Body of pancreas (tissue), 4 donors: ENCODE data around the gene TAF15.

Experiments
- POLR2A ChIP-seq, 3 donors: fragments of 450-650 bp; IDR thresholded peaks; one replicate each; pipeline ENCODE4 v1.6.1; 2016; ENCODE audit warnings: antibody characterized with exemption in 3 of 3, mild to moderate bottlenecking in 2 of 3
- TF ChIP-seq, protein P1 (sequence below), 7 experiments: fragments of 450-650 bp in 4 of 7; fragments of 200-600 bp in 3 of 7; sonication (generic) in 3 of 7; IDR thresholded peaks; one replicate each; pipeline ENCODE4 v1.5.1; 2016 to 2019; ENCODE audit warnings: antibody characterized with exemption in 7 of 7

DNA sequence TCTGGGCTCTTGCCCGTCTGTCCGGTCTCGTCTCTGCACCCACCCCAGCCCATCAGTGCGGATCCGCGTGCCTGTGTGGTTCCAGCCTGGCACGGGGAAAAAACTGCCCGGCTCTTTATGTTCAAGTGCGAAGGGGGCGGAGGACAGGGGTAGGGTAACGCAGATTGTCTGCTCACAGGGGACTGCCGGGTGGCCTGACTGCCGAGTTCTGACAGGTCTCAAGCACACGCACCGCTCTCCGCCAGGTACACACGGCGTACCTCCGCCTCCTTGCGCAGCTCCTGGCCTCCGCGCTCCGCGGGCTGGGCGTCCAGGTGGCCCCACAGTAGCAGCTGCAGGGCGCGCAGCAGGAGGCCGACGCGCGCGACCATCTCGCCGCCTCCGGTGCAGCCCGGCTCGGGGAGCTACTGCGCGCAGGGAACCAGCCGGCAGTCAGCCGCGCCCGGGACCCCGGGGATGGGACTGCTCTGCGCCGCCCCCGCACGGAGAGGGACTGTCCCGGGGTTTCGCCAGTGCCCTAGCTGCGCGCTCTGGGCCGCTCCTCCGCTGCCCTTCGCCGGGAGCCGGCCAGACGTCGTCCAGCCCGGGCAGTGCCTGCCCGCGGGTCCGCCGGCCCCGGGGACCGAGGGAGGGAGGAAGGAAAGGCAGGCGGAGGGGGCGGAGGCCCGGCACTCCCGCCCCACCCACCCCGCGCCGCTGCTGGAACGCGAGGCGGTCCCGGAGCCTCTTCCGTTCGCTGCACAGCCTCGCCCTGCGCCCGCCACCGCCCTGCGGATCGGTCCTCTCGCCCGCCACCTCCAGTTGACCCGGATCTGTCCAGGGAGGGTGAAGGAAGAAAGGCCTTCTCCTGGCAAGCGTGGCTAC is 14.0 kb upstream of the TAF15 start, which contains the start of gene MMP28:
- TF ChIP-seq, protein P1, sequence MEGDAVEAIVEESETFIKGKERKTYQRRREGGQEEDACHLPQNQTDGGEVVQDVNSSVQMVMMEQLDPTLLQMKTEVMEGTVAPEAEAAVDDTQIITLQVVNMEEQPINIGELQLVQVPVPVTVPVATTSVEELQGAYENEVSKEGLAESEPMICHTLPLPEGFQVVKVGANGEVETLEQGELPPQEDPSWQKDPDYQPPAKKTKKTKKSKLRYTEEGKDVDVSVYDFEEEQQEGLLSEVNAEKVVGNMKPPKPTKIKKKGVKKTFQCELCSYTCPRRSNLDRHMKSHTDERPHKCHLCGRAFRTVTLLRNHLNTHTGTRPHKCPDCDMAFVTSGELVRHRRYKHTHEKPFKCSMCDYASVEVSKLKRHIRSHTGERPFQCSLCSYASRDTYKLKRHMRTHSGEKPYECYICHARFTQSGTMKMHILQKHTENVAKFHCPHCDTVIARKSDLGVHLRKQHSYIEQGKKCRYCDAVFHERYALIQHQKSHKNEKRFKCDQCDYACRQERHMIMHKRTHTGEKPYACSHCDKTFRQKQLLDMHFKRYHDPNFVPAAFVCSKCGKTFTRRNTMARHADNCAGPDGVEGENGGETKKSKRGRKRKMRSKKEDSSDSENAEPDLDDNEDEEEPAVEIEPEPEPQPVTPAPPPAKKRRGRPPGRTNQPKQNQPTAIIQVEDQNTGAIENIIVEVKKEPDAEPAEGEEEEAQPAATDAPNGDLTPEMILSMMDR (IDR thresholded peaks at IDR 0.05): no peak
- peak in 1 of 3 donors; percentile 11 for TF ChIP-seq POLR2A (IDR thresholded peaks at IDR 0.05)
